ENCODE measurements around the gene PBX3.

The PBX3 gene

DNA sequence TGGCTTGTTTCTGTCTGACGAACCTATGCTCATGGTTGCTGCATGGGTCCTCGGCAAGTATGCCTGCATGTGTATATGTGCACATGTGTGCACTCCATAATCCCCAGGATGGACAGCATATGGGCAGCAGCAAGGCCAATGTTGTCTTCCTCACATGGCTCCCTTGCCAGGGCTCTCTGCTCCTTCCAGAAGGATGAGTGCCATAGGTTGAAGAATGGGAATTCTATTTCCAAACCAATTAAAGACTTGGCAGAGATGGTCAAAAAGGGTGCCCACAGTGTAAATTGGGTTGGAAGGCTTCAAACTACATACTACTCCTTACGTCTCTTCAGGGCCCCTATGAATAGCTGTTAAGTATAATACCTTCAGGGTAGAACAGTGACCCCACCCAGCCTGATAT lies 212.1 kb downstream of the PBX3 start:
- H3K36me3 ChIP-seq (ENCODE audit: insufficient read depth, low read length), result peaks cover 7% of the 10 kb centered on the region; the same call in 1 of the 2 replicates
- H3K4me1 ChIP-seq (ENCODE audit: control insufficient read depth, insufficient read depth, low read length, unreplicated experiment), result no peaks in the 10 kb centered on the region
- H3K79me2 ChIP-seq (ENCODE audit: control insufficient read depth, insufficient read depth, low read length, unreplicated experiment), result no peaks in the 10 kb centered on the region
- no peak overlapping the region for H3K4me3 ChIP-seq (ENCODE audit: low read depth, low read length)
- H2AFZ ChIP-seq (ENCODE audit: low read length, unreplicated experiment), result no peak overlapping the region
- H3K27me3 ChIP-seq (ENCODE audit: insufficient read depth, low read length), result no peaks in the 10 kb centered on the region
- H3K27ac ChIP-seq (ENCODE audit: low read depth, low read length), result no peak overlapping the region

DNA sequence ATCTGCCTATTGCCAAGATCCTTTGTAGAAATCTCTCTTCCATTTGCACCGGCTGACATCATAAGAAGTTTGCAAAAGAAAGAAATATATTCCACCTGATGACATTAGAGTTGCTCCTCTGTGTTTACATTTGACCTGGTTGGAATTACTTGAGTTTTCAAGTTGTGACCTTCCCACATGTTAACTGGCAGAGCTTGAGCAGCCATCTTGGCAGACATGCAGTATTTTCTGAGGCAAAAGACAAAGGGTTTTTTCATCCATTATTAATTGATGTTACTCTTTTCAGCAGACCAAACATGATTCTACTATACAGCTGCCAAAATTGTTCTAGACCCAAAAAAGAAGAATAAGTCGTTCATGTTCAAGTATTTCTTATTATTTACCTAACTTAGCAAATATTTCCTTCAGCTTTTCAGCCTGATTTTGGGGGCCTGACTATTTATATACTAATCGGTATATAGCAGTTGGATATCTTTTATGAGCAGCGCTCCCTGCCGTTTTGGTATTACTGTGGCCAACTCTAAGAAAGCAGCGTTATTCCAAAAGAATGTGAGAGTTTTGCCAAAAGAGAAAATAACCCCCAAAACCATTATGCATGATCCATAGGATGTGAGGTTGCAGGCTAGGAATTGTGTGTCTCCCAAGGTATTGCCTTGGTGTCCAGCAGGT lies 212.9 kb downstream of the PBX3 start:
- H3K27ac ChIP-seq (ENCODE audit: low read depth, low read length), result no peak overlapping the region
- H3K79me2 ChIP-seq (ENCODE audit: control insufficient read depth, insufficient read depth, low read length, unreplicated experiment), result no peaks in the 10 kb centered on the region
- no peaks in the 10 kb centered on the region for H3K4me1 ChIP-seq (ENCODE audit: control insufficient read depth, insufficient read depth, low read length, unreplicated experiment)
- H2AFZ ChIP-seq (ENCODE audit: low read length, unreplicated experiment), result no peak overlapping the region
- H3K27me3 ChIP-seq (ENCODE audit: insufficient read depth, low read length), result no peaks in the 10 kb centered on the region
- peaks cover 7% of the 10 kb centered on the region; the same call in 1 of the 2 replicates for H3K36me3 ChIP-seq (ENCODE audit: insufficient read depth, low read length)
- H3K4me3 ChIP-seq (ENCODE audit: low read depth, low read length), result no peak overlapping the region

DNA sequence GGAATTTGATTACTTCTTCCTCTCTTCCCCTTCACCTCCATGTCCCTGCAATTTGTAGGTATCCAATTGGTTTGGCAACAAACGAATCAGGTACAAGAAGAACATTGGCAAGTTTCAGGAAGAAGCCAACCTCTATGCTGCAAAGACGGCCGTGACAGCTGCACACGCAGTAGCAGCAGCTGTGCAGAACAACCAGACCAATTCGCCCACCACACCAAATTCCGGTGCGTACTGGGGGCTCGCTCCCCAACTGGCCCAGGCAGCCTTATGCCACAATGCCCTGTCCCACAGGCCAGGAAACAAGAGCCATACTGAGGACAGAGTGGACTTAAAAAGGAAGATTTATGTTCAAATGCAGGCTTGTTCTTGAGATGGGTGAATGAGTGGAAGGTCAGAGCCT lies 213.5 kb downstream of the PBX3 start:
- H3K27ac ChIP-seq (ENCODE audit: low read depth, low read length), result no peak overlapping the region
- H2AFZ ChIP-seq (ENCODE audit: low read length, unreplicated experiment), result no peak overlapping the region
- no peaks in the 10 kb centered on the region for H3K4me1 ChIP-seq (ENCODE audit: control insufficient read depth, insufficient read depth, low read length, unreplicated experiment)
- H3K4me3 ChIP-seq (ENCODE audit: low read depth, low read length), result no peak overlapping the region
- no peaks in the 10 kb centered on the region for H3K79me2 ChIP-seq (ENCODE audit: control insufficient read depth, insufficient read depth, low read length, unreplicated experiment)
- H3K27me3 ChIP-seq (ENCODE audit: insufficient read depth, low read length), result no peaks in the 10 kb centered on the region
- H3K36me3 ChIP-seq (ENCODE audit: insufficient read depth, low read length), result peaks cover 7% of the 10 kb centered on the region; the same call in 1 of the 2 replicates

DNA sequence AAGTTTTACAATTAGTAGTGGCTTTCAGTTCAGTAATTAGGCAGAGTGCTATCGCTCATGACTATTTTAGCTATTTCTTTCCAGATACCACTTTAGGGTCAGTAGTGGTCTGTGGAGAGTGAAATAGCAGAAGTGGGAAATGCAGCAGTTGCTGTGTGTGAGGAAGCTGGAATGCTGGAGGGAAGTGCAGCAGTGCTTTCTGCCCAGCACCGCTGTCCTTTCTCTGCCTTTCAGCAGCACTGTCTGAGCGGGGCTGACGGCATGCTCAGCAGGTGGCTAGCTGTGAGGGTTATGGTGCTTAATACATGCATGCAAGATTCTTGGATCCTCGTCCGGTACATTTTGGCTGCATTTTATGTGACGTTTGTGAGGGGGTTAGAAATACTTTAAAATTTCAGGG lies 213.9 kb downstream of the PBX3 start:
- Histone ChIP-seq H3K4me1 (ENCODE audit: control insufficient read depth, insufficient read depth, low read length, unreplicated experiment) (no peaks in the 10 kb centered on the region), H3K36me3 (ENCODE audit: insufficient read depth, low read length) (peaks cover 7% of the 10 kb centered on the region; the same call in 1 of the 2 replicates), H3K79me2 (ENCODE audit: control insufficient read depth, insufficient read depth, low read length, unreplicated experiment) (no peaks in the 10 kb centered on the region), H3K27ac (ENCODE audit: low read depth, low read length) (no peak overlapping the region), H2AFZ (ENCODE audit: low read length, unreplicated experiment) (no peak overlapping the region), H3K27me3 (ENCODE audit: insufficient read depth, low read length) (no peaks in the 10 kb centered on the region), H3K4me3 (ENCODE audit: low read depth, low read length) (no peak overlapping the region)

DNA sequence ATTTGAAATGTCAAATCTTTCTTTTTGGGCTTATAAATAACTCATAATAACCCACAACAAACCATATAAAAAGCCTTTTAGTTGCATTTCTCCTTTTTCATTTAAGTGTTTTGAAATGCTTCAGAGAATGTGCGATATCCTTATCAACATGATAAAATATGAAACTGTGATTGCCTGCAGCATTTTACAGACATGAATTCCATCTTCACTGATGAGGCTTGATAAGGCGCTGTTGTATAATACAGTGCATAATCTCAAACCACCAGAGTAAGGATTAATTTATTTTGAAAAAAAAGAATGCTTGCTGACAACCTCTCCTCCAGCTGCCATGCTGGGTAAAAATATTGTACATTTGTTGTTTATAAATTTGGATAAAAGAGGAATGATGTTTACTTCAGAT lies 216.8 kb downstream of the PBX3 start:
- peaks cover 7% of the 10 kb centered on the region; the same call in 1 of the 2 replicates for H3K36me3 ChIP-seq (ENCODE audit: insufficient read depth, low read length)

DNA sequence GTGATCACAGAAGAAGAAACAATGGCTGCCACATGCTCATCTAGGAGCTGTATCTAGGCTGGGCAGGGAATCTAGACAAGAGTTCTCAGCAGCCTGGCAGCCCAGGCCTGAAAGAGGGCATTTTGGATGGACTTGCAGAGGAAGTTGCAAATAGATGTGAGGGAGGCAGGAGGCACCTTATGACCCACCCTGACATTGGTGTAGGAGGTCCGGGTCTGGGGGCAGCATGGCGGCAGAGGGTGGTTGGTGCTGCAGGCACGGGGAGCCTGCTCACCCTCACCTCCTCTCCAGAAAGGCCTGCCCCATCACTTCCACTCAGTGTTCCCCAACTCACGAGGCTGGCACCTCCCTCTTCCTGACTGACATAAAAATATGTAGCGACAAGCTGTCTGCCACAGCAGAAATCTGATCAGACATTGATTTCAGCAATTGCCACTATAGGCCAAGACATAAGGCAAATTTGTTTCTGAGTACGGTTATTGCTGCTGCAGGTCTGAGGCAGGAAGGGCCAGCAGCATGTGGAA lies 217.6 kb downstream of the PBX3 start:
- H3K36me3 ChIP-seq (ENCODE audit: insufficient read depth, low read length), result peaks cover 7% of the 10 kb centered on the region; the same call in 1 of the 2 replicates

More for the DNA sequence above, 216.8 kb downstream of the PBX3 start:
- no peaks in the 10 kb centered on the region for H3K79me2 ChIP-seq (ENCODE audit: control insufficient read depth, insufficient read depth, low read length, unreplicated experiment)
- H3K27me3 ChIP-seq (ENCODE audit: insufficient read depth, low read length), result no peaks in the 10 kb centered on the region
- no peak overlapping the region for H3K4me3 ChIP-seq (ENCODE audit: low read depth, low read length)
- H3K27ac ChIP-seq (ENCODE audit: low read depth, low read length), result no peak overlapping the region
- H3K4me1 ChIP-seq (ENCODE audit: control insufficient read depth, insufficient read depth, low read length, unreplicated experiment), result no peaks in the 10 kb centered on the region
- no peak overlapping the region for H2AFZ ChIP-seq (ENCODE audit: low read length, unreplicated experiment)

DNA sequence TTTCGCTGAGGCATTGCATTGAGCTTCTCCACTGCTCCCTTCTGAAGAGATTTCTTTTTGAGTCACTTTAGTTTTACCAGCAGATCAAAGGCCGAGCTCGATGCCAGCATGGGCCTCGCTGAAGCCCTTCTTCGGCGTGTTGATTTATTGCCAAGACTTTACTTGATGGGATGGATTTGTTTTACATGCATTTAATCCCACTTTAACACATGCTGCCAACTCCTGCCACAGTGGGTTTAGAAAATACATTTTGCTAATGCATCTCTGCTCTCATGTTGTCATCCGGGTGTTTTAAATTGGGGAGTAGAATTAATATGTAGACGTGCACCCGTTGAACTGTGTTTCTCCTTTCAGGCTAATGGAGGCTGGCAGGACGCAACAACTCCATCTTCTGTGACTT lies 218.3 kb downstream of the PBX3 start:
- Histone ChIP-seq H3K36me3 (ENCODE audit: insufficient read depth, low read length) (peaks cover 7% of the 10 kb centered on the region; the same call in 1 of the 2 replicates), H3K27me3 (ENCODE audit: insufficient read depth, low read length) (no peaks in the 10 kb centered on the region), H3K27ac (ENCODE audit: low read depth, low read length) (no peak overlapping the region), H3K4me3 (ENCODE audit: low read depth, low read length) (no peak overlapping the region), H3K4me1 (ENCODE audit: control insufficient read depth, insufficient read depth, low read length, unreplicated experiment) (no peaks in the 10 kb centered on the region), H3K79me2 (ENCODE audit: control insufficient read depth, insufficient read depth, low read length, unreplicated experiment) (no peaks in the 10 kb centered on the region), H2AFZ (ENCODE audit: low read length, unreplicated experiment) (no peak overlapping the region)

More for the DNA sequence above, 217.6 kb downstream of the PBX3 start:
- Histone ChIP-seq H3K4me1 (ENCODE audit: control insufficient read depth, insufficient read depth, low read length, unreplicated experiment) (no peaks in the 10 kb centered on the region), H2AFZ (ENCODE audit: low read length, unreplicated experiment) (no peak overlapping the region), H3K27me3 (ENCODE audit: insufficient read depth, low read length) (no peaks in the 10 kb centered on the region), H3K4me3 (ENCODE audit: low read depth, low read length) (no peak overlapping the region), H3K79me2 (ENCODE audit: control insufficient read depth, insufficient read depth, low read length, unreplicated experiment) (no peaks in the 10 kb centered on the region), H3K27ac (ENCODE audit: low read depth, low read length) (no peak overlapping the region)

DNA sequence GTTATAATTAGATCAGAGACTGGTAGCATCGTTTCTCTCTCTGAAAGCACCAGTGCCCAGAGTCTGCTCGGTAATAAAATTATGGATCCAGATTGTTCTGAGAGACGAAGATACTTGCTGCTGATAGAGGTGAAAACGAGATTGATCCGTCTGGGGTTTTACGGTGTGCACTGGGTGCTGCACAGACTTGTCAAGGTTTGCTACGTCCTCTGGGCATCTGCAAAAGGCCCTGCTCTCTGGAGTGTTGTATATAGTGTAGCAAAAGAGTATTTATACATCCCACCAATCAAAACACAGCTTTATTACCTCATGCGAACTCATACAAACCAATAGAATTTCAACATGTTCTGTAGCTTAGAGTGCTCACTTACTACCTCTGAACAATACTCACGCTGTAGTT lies 219.3 kb downstream of the PBX3 start:
- H3K4me1 ChIP-seq (ENCODE audit: control insufficient read depth, insufficient read depth, low read length, unreplicated experiment), result no peaks in the 10 kb centered on the region
- H3K4me3 ChIP-seq (ENCODE audit: low read depth, low read length), result no peak overlapping the region
- H2AFZ ChIP-seq (ENCODE audit: low read length, unreplicated experiment), result no peak overlapping the region
- H3K27me3 ChIP-seq (ENCODE audit: insufficient read depth, low read length), result no peaks in the 10 kb centered on the region
- H3K79me2 ChIP-seq (ENCODE audit: control insufficient read depth, insufficient read depth, low read length, unreplicated experiment), result no peaks in the 10 kb centered on the region
- no peak overlapping the region for H3K27ac ChIP-seq (ENCODE audit: low read depth, low read length)
- H3K36me3 ChIP-seq (ENCODE audit: insufficient read depth, low read length), result peaks cover 7% of the 10 kb centered on the region; the same call in 1 of the 2 replicates

DNA sequence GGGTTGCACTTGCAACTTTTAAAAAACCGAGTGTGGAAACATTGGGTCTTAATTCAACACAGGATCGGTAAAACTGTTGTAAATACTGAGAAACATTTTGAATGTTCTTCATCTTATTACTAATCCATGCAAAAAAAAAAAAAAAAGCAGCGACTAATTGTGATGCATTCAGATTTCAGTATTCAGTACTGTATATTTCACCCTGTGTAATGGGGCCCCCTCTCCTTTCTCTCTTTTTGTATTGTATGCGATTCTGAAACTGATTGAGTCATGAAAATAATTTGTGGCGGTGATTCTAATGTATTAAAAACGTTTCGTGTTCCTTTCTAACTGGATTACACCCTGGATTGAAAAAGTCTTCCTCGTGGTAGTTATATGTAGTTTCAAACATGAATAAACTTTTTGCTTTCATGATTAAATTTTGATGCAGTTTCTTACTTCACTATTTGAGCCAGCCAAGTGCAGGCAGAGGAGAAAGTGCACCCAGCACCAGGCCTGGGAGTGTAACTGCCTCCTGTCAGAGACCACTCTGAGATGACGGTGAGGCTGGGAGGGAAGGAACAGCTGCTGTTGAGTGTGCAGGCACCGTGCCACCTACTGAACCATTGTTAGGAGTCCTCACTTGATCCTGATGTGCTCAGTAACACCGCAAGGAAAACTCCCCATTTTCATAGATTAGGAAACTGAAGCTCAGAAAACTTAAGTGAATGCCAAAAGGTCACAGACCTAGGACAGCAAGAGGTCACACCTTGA lies 220.0 kb downstream of the PBX3 start:
- Histone ChIP-seq H3K4me1 (ENCODE audit: control insufficient read depth, insufficient read depth, low read length, unreplicated experiment) (no peaks in the 10 kb centered on the region), H3K27me3 (ENCODE audit: insufficient read depth, low read length) (no peaks in the 10 kb centered on the region), H3K36me3 (ENCODE audit: insufficient read depth, low read length) (peaks cover 3% of the 10 kb centered on the region; the same call in 1 of the 2 replicates), H3K4me3 (ENCODE audit: low read depth, low read length) (no peak overlapping the region), H2AFZ (ENCODE audit: low read length, unreplicated experiment) (no peak overlapping the region), H3K27ac (ENCODE audit: low read depth, low read length) (no peak overlapping the region), H3K79me2 (ENCODE audit: control insufficient read depth, insufficient read depth, low read length, unreplicated experiment) (no peaks in the 10 kb centered on the region)

DNA sequence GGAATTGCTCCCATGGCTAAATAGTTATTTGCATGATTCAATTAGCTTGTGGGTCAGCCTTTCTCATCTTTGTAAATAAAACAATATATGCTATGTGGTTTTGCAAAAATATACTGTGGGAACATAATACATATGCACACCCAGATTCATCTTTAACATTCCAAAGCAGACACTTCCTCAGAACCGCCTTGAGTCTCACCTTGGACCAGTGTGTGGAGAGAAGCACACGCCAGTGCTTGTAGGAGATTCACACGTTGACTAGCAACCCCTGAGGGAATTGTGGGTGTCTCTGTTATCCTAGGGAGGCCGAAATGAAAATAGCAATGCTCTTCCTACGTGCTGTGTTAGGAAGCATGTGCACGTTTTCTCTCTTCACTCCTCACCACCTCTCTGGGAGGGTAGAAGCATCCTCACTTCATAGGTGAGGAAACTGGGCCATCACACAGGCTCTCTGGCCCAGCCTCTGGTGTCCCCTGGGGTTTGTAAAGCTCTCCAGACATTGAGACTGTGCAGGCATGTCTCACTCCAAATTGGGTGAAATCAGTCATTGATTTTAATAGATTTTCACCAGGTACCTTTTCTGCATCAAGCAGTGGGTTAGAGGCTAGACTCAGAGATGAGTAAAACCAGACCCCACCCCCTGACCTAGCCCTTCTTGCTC lies 221.7 kb downstream of the PBX3 start:
- no peaks in the 10 kb centered on the region for H3K4me1 ChIP-seq (ENCODE audit: control insufficient read depth, insufficient read depth, low read length, unreplicated experiment)
- no peak overlapping the region for H3K27ac ChIP-seq (ENCODE audit: low read depth, low read length)
- no peaks in the 10 kb centered on the region for H3K27me3 ChIP-seq (ENCODE audit: insufficient read depth, low read length)
- H3K36me3 ChIP-seq (ENCODE audit: insufficient read depth, low read length), result no peaks in the 10 kb centered on the region
- no peak overlapping the region for H2AFZ ChIP-seq (ENCODE audit: low read length, unreplicated experiment)
- no peaks in the 10 kb centered on the region for H3K79me2 ChIP-seq (ENCODE audit: control insufficient read depth, insufficient read depth, low read length, unreplicated experiment)
- H3K4me3 ChIP-seq (ENCODE audit: low read depth, low read length), result no peak overlapping the region
